Hypothalamus (tissue), 51 donors: ENCODE measurements around the gene ERO1B.

Source experiments
- DNase-seq, 51 donors: peaks; one replicate each; lab custom pipeline; 2025; lab: John Stamatoyannopoulos, UW

Gene ERO1B

DNA sequence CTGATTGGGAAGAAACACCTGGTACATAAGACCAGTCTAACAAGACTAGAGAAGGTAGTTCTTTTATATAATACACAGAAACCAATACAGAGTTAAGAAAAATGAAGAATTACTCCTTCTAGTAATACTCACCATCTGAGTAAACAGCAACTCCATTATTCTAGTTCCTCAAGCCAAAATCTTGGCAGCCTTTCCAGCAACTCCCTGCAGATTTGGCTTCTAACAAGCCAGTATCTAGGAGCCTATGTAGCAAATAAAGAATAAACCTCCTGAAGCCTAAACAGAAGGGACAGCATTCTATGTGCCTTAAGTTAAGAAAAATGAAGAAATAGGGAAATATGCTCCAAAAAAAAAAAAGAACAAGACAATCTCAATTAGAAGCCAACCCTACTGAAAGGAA is 24.5 kb downstream of the ERO1B start:
- DNase-seq, result no peak

- no peak for DNase-seq
These were observed 27.7 kb downstream of the ERO1B start for GRCh38 chr1:236253918-236254637.

- DNase-seq, result no peak
These were observed 28.6 kb downstream of the ERO1B start for GRCh38 chr1:236253119-236253518.

GRCh38 chr1:236251587-236251986 is 30.2 kb downstream of the ERO1B start:
- DNase-seq, result no peak

DNA sequence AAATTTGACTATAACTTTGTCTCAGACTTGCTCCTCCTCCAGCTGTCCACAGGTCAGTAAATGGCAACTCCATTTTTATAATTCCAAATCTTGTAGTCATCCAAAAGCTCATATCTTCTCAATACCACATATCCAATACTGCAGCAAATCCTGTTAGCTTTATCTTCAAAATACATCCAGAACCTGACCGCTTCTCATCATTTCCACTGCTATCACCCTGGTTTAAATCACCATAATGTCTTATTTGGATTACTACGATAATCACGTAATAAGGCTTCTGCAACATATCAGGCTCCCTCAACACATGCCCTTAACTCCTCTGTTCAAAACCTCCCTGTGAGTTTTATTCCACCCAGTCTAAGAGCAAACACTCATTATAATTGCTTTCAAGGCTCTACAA is 34.5 kb downstream of the ERO1B start:
- no peak for DNase-seq

- no peak for DNase-seq
These were observed 39.2 kb downstream of the ERO1B start for GRCh38 chr1:236242568-236242967.

GRCh38 chr1:236240675-236241074 is 41.1 kb downstream of the ERO1B start:
- no peak for DNase-seq

DNA sequence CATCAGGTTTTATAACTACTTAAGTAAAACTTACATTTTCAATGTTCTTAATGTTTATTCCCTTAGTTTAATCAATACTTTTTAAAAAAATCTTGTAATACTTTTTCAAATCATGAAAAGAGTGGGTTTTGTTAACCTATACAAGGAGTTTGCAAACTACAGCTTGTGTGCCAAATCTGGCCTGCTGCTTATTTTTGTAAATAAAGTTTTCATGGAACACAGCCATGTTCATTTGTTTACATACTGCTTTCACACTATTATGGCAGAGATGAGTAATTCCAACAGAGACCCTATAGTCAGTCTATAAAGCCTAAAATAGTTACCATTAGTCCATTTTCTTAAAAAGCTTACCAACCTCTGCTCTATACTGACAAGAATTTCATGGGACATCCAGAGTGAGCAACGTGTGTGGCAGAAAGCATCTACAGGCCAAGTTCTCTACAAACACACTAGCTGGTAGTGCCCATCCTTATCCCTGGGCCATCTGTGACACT is 42.6 kb downstream of the ERO1B start:
- no peak for DNase-seq

- no peak for DNase-seq
These were observed 46.6 kb downstream of the ERO1B start for GRCh38 chr1:236235116-236235515.

DNA sequence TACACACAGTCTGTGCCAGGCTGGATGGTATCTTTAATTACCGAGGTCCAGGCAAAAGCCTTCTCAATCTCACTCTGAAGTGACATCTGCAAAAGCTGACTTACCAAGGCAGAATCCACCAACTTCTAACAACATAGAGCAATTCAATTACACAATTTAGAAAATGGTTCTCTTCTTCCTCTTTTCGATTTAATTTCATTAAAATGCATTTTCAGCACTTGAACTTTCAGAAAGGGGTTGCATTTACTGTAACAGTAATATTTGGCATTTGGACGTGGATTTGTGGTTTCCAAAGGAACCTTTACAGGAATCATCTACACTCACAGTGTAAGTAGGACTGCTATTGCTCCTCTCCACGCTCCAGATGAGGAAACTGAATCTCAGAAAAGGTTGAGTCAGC is 53.3 kb downstream of the ERO1B start:
- no peak for DNase-seq

DNA sequence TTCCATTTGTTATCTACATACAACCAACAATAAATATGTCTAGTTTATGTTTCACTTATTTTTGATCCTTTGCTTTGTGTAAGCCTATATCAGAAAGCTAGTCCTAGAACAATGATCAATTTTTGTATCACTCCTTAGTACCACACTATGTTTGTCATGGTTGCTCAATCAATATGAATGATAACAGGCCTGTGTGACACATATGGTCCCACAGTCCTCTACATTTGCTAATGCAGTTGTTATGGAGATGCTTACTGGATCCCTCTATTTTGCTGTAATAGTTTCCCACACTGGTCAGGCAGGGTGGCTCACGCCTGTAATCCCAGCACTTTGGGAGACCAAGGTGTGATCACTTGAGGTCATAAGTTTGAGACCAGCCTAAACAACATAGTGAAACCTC is 59.1 kb downstream of the ERO1B start:
- no peak for DNase-seq

GRCh38 chr1:236220473-236220872 is 61.3 kb downstream of the ERO1B start:
- no peak for DNase-seq

- DNase-seq, result no peak
These were observed 67.0 kb downstream of the ERO1B start for GRCh38 chr1:236214761-236215160.

DNA sequence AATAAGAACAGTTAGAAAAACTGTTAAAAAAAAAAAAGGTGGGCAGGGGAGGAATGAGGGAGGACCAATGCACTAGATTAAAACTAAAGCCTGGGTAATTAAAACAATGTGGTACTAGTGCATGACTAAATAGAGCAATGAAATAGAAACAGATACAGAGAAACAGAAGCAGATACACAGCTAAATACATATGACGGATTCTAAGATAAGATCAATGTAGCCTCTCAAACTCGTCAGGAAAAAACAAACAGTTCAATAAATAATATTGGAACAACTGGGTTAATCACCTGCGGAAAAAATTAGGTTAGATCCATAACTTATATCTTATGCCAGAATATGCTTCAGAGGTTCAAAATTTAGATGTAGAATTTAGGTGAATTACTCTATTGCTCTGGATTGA is 68.2 kb downstream of the ERO1B start:
- no peak for DNase-seq

DNA sequence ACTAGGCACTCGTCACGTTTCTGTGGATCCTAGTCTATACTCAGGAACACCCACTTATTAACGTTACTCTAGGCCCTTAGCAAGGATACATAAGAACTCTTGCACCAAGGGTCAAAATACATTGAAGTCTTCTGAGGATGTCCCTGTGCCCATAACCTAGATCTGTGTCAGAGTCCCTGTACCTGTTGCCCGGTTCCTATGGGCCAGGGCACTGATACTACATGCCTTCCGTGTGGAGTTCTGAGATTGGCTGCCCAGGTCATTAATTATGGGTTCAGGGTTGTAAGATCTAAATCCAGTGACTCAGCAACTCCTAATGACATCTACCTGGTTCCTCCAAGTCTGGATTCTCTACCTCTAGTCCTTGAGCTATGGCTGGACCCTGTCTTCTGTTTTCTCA is 69.9 kb downstream of the ERO1B start:
- DNase-seq, result no peak

- no peak for DNase-seq
These were observed 72.0 kb downstream of the ERO1B start for GRCh38 chr1:236209713-236210112.

DNA sequence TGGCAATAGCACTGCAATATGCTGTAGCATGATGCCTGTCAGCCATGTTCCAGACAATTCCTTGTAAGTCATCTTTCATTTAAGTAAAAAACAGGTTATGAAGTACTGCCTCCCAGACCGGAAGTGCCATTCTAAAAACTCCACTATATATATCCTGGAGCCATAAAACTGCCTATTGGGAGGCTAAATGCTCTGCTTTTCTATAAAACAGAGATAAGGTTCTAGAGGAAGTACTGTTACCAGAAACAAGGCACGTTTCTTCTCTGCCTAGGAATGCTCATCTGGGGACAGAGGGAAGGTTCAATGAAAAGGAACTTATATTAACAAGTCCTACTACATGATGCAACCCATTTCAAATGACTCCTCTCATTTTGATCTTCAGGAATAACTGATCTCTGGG is 72.6 kb downstream of the ERO1B start:
- DNase-seq, result no peak

DNA sequence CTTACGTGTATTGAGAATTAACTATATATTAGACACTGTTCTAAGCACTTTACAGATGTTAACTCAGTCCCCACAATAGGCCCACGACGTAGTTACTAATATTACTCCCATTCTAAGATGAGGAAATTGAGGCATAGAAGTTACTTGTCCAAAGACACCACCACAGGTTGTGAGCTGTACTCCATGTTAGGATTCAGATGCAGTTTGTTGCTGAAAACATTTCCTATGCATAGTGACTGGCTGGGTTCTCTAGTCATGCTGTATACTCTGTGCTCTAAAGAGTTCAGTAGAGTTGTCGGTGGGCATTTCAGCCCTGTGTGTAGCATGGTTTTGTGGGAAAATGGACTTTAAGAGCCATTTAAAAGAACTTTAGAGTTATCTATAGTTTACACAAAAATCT is 74.2 kb downstream of the ERO1B start:
- no peak for DNase-seq

- DNase-seq, result peak in 3 of 51 donors; percentile 0 to 10 (median 1)
These were observed 74.6 kb downstream of the ERO1B start for GRCh38 chr1:236207121-236207520.

DNA sequence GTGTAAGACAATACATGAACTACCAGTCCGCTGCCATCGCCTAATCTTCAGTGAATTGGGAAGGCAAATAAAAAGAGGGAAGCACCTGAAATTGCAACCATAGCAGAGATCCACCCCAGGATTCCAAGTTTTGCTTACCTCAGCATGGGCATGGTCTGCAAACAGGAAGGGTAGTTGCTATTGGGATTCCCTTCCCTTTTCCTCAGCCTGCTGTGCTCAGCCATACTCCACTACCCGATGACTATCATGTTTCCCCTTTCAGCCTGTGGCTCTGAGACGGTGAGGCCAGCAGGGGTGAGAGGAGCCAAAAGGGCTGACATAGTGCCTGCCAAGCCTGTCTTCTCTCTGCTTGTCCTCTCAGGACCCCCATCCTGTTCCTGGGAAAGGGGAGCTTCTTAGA is 75.2 kb downstream of the ERO1B start:
- DNase-seq, result peak in 10 of 51 donors; percentile 1 to 10 (median 4)

GRCh38 chr1:236204656-236205055 is 77.1 kb downstream of the ERO1B start:
- no peak for DNase-seq

DNA sequence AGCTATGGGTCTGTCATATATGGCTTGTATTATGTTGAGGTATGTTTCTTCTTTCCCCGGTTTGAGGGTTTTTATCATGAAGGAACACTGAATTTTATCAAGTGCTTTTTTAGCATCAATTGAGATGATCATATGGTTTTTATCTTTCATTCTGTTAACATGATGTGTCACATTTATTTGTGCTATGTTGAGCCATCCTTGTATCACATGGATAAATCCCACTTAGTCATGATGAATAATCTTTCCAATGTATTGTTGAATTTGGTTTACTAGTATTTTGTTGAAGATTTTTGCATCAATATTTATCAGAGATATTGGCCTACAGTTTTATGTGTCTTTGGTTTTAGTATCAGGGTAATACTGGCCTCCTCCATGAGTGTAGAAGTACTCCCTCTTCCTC is 77.7 kb downstream of the ERO1B start:
- no peak for DNase-seq

DNA sequence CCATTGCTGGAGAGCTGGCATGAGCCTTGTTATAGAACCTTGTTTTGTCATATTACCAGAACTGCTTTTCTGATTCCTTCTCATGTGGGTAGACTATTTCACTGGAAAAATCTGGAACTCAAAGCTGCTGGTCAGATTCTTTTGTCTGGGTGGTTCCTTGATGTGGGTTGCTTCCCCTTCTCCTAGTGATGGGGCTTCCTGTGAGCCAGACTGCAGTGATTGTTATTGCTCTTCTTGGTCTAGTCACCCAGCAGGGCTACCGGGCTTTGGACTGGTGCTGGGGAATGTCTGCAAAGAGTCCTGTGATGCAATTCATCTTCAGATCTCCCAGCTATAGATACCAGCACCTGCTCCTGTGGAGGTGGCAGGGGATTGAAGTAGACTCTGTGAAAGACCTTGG is 80.0 kb downstream of the ERO1B start:
- DNase-seq, result no peak
